A673 (cell line): Measurements from ENCODE around the gene KRTAP4-16.
"Not testable (repeated sequence)": the region's sequence is repeated elsewhere in the genome, so short reads cannot be mapped to it uniquely, and the experiment has no call there.

Source experiments
- EZH2 ChIP-seq: fragments of 200-600 bp; sonication (generic); IDR thresholded peaks from 2 replicates; pipeline ENCODE4 v1.6.1; 2017; ENCODE audit warnings: borderline replicate concordance, low read depth, mild to moderate bottlenecking, mixed read lengths, antibody characterized with exemption, low read length; ENCODE audit not compliant: poor library complexity, severe bottlenecking
- TF ChIP-seq, protein P1 (sequence below): fragments of 300-800, 200-600 bp; sonication (generic); conservative IDR thresholded peaks from 2 replicates; pipeline ENCODE4 v1.5.1; 2017; ENCODE audit warnings: low read depth, mild to moderate bottlenecking, antibody characterized with exemption, low read length, moderate library complexity, mixed read lengths

DNA sequence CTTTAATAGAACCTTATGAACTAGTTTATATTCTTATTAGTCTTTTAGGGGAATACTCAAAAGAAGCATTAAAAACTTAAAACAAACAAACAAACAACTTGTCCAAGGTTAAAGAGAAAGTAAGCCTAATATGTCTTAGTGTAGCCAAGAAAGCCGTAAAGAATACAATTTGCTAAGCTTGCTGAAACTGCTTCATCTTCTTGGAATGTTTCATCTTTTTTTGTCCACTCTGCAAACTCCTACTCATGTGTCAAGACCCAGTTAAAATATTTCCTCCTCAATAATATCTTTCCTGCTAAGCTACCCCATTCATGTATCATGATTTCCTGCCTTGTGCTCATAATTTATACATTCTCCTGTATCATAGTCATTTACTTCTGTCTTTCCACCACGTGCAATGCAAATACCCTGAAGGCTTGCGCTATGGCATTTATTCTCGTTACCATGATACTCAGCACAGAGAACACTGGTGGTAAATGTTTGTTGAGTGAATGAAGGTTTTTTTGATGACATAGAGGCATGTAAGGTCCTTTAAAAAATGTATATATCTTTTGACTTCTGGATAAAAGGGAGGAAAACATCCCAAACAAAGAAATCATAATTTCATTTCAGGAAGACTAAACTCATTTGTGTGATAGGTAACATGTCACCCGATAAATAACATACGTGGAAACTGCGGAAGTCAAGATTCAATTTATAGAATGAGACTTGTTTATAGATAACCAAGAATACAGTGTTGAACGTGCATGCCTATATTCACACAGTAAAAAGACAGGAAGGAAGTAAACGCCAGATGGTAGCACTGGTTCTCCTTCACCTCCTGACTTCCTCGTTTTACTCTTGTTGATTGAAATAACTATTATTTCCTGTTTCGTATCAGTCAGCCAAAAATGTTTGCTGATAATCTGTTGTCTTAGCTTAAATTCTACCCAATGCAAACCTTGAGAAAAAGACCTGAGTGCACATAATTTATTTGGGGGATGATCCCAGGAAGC lies 18.0 kb upstream of the KRTAP4-16 start:
- not testable (repeated sequence) for TF ChIP-seq EZH2
- TF ChIP-seq, protein P1, sequence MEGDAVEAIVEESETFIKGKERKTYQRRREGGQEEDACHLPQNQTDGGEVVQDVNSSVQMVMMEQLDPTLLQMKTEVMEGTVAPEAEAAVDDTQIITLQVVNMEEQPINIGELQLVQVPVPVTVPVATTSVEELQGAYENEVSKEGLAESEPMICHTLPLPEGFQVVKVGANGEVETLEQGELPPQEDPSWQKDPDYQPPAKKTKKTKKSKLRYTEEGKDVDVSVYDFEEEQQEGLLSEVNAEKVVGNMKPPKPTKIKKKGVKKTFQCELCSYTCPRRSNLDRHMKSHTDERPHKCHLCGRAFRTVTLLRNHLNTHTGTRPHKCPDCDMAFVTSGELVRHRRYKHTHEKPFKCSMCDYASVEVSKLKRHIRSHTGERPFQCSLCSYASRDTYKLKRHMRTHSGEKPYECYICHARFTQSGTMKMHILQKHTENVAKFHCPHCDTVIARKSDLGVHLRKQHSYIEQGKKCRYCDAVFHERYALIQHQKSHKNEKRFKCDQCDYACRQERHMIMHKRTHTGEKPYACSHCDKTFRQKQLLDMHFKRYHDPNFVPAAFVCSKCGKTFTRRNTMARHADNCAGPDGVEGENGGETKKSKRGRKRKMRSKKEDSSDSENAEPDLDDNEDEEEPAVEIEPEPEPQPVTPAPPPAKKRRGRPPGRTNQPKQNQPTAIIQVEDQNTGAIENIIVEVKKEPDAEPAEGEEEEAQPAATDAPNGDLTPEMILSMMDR = not testable (repeated sequence)
